Progenitor cell of endocrine pancreas (in vitro differentiated cells): ENCODE results near the gene ABCF2. TPM values are rescaled to one million over a fixed set of nuclear protein-coding genes. Genes with fewer than 3 reads are reported as not detected.

Experiments used
- DNase-seq: peaks from one replicate; pipeline ENCODE4 v3.0.0; 2021; ENCODE audit warnings: low spot score; ENCODE audit not compliant: unreplicated experiment
- H3K27ac Mint-ChIP-seq: 2 replicates; pipeline ENCODE4 v1.8.0; 2021; ENCODE audit warnings: mild to moderate bottlenecking, moderate library complexity, mixed read lengths
- H3K27me3 Mint-ChIP-seq: 2 replicates; pipeline ENCODE4 v1.8.0; 2021; ENCODE audit warnings: mixed read lengths
- H3K36me3 Mint-ChIP-seq: 2 replicates; pipeline ENCODE4 v1.8.0; 2022; ENCODE audit warnings: mixed read lengths; ENCODE audit not compliant: insufficient read depth
- H3K4me1 Mint-ChIP-seq: 2 replicates; pipeline ENCODE4 v1.8.0; 2021; ENCODE audit warnings: low read depth, mixed read lengths
- H3K4me3 Mint-ChIP-seq: 2 replicates; pipeline ENCODE4 v1.8.0; 2021; ENCODE audit warnings: low read depth, mild to moderate bottlenecking, moderate library complexity, mixed read lengths
- H3K9me3 Mint-ChIP-seq: 2 replicates; pipeline ENCODE4 v1.8.0; 2021; ENCODE audit warnings: low read depth, mixed read lengths
- total RNA-seq: library from RNA; stranded (reverse); gene quantifications from 2 replicates; pipeline ENCODE4 v1.2.1, GENCODE V29; 2021
- TF ChIP-seq, protein P1 (sequence below): fragments of 200-600 bp; sonication (generic); IDR thresholded peaks from one replicate; pipeline ENCODE4 v1.5.0; 2021; ENCODE audit warnings: antibody characterized with exemption, mild to moderate bottlenecking; ENCODE audit not compliant: unreplicated experiment

Gene ABCF2
- total RNA-seq, 1 donor from 2014 or later, result 55.1 TPM

DNA sequence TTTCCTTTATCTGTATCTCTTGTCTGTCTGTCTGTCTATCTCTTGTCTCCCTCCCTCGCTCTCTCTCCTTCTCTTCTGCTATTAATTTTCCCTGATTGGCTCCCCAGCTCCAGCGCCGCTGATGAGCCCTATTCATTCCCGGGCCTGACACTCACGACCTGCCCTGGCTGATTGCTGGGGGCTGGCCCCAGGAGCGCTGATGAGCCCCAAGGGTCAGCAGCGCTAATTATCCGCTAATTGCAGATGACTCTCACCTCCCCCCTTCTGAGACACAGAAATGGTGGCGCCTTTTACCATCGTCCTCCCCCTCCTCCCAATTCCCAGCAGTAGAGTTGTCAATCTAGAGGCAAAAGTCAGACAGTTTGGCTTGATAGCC is 58.2 kb downstream of the ABCF2 start:
- Mint-ChIP-seq H3K4me3 (peak overlapping the region; percentile 65), H3K27ac (peak overlapping the region; percentile 22), H3K36me3 (no peaks in the 10 kb centered on the region), H3K4me1 (peaks cover 10% of the 10 kb centered on the region), H3K9me3 (peaks cover 2% of the 10 kb centered on the region), H3K27me3 (peaks cover 46% of the 10 kb centered on the region)
- no peak for DNase-seq
- TF ChIP-seq, protein P1, sequence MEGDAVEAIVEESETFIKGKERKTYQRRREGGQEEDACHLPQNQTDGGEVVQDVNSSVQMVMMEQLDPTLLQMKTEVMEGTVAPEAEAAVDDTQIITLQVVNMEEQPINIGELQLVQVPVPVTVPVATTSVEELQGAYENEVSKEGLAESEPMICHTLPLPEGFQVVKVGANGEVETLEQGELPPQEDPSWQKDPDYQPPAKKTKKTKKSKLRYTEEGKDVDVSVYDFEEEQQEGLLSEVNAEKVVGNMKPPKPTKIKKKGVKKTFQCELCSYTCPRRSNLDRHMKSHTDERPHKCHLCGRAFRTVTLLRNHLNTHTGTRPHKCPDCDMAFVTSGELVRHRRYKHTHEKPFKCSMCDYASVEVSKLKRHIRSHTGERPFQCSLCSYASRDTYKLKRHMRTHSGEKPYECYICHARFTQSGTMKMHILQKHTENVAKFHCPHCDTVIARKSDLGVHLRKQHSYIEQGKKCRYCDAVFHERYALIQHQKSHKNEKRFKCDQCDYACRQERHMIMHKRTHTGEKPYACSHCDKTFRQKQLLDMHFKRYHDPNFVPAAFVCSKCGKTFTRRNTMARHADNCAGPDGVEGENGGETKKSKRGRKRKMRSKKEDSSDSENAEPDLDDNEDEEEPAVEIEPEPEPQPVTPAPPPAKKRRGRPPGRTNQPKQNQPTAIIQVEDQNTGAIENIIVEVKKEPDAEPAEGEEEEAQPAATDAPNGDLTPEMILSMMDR, result no peak

DNA sequence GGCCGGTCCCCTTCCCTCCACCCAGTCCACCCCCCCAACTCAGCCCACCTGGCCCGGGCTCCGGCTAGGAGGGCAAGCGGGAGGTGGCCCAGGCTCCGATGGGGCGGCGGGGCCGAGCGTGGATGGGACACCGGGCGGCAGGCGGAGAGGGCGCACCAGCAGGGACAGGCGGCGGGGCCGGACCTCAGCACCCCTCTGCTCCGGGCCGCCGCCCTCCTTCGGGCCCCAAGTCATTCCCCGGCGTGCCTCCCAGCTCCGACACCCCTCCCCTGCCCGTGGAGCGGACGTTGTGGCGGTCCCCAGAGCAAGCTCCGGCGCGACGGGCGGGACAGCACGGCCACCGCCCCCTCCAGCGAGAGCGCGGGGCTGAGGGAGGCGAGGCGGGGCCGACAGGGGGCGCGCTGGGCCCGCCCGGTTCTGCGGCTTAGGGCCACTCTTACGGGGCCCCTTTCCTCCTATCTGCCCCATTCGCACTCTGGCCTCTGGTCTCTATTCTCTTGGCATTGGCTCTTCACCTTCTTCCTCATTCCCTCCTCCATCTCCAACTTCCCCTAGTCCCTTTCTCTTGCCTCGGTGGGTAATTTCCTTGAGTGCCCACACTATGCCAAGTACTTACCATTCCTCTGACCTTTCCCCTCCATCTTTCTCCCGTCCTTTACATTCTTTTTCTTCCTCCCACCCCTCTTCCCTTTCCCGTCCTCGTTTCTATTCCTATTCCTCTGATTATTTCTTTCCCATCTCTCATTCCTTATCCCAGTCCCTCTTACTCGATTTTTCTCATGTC is 58.8 kb downstream of the ABCF2 start:
- H3K27me3 Mint-ChIP-seq, result peaks cover 40% of the 10 kb centered on the region
- TF ChIP-seq, protein P1, result peak; percentile 90
- H3K4me3 Mint-ChIP-seq, result peak overlapping the region; percentile 65
- no peaks in the 10 kb centered on the region for H3K36me3 Mint-ChIP-seq
- H3K27ac Mint-ChIP-seq, result peak overlapping the region; percentile 22
- H3K4me1 Mint-ChIP-seq, result peaks cover 10% of the 10 kb centered on the region
- peaks cover 2% of the 10 kb centered on the region for H3K9me3 Mint-ChIP-seq
- peak; percentile 54 for DNase-seq

DNA sequence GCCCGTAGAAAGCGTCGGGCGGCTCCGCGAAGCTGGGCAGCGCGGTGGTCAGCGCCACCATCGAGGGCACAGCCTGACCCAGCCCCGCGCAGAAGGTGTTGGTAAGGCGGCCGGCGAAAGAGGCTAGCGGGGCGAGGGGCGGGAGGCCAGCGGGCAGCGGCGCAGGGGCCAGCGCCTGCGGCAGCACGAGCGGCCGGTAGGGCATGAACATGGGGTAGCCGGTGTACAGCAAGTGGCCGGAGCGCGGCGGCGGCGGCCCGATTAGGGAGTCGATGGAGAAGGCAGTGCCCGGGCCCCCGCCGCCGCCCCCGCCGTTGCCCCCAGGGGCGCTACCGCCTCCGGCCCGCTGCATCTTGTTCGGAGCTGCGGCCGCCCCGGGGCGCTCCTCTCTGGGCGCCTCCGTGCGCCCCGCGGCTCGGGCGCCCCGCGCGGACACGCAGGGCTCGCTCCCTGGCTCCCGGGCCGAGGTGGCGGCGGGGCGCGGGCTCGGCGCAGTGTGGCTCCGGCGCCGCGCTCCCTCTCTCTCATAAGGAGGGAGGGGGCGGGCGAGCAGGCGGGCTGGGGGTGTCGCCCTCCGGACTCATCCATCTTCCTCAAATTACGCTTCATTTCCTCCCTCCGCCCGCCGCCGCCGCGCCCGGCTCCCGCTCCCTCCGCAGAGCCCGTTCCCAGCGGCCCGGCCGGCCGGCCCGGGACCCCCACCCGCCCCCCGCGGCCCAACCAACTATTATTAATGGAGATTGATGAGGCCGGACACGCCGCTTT is 59.6 kb downstream of the ABCF2 start, which contains the start of gene GBX1:
Gene GBX1, minus strand, starts transcription at position 498 of the 765 bp plus-strand sequence. Its CDS starts 146 bp downstream, at position 352.
- no peaks in the 10 kb centered on the region for H3K36me3 Mint-ChIP-seq
- H3K4me1 Mint-ChIP-seq, result peaks cover 10% of the 10 kb centered on the region
- peak; percentile 63 for DNase-seq
- TF ChIP-seq, protein P1, result peak; percentile 58
- H3K9me3 Mint-ChIP-seq, result no peaks in the 10 kb centered on the region
- peaks cover 32% of the 10 kb centered on the region for H3K27me3 Mint-ChIP-seq
- peak within 1 kb of the TSS; percentile 65 for H3K4me3 Mint-ChIP-seq
- H3K27ac Mint-ChIP-seq, result peak within 1 kb of the TSS; percentile 22

DNA sequence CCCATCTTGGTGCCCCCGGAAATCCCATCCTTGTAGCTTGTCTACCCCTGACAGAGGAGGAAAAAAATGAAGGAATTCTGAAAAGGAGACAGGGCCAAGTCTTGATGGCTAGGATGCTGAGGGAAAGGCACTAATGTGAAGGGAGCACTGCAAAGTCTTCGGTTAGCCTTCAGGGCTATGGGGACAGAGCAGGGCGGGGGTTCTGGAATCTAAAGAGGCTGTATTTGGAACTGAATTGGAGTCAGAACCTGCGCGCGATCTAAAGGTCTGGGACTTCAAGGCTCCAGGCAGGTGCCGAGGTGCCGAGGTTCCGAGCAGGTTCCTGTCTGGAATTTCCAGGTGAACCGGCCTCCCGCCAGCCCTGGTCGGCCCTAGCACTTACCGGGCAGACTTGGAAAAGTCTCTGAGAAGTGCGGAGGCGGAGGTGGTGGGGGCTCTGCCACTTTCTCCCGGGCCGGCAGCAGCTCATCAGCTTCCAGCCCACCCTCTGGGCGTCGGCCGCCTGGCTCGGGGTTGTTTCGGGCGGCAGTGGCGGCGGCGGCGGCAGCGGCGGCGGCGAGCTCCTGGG is 60.3 kb downstream of the ABCF2 start:
- peak overlapping the region; percentile 63 for H3K4me3 Mint-ChIP-seq
- peaks cover 10% of the 10 kb centered on the region for H3K4me1 Mint-ChIP-seq
- peaks cover 28% of the 10 kb centered on the region for H3K27me3 Mint-ChIP-seq
- no peak overlapping the region for H3K27ac Mint-ChIP-seq
- TF ChIP-seq, protein P1, result no peak
- no peaks in the 10 kb centered on the region for H3K9me3 Mint-ChIP-seq
- DNase-seq, result no peak
- no peaks in the 10 kb centered on the region for H3K36me3 Mint-ChIP-seq

Other genes with a start within 250 kb of the ABCF2 start
- 6.9 and 9.4 TPM in 2 replicates for gene KCNH2, start 248.9 kb downstream of the ABCF2 start, total RNA-seq
- 0.74 and 1.1 TPM in 2 replicates for gene NOS3, start 236.2 kb downstream of the ABCF2 start, total RNA-seq
- 0.58 and 0.79 TPM in 2 replicates for gene ATG9B, start 202.7 kb downstream of the ABCF2 start, total RNA-seq
- 36.0 and 36.2 TPM in 2 replicates for gene ABCB8, start 198.8 kb downstream of the ABCF2 start, total RNA-seq
- 3.5 and 5.1 TPM in 2 replicates for gene ASIC3, start 178.7 kb downstream of the ABCF2 start, total RNA-seq
- 22.6 and 24.9 TPM in 2 replicates for gene CDK5, start 169.3 kb downstream of the ABCF2 start, total RNA-seq
- gene SLC4A2, start 167.6 kb downstream of the ABCF2 start, total RNA-seq, result 208 and 213 TPM in 2 replicates
- gene FASTK, start 146.4 kb downstream of the ABCF2 start, total RNA-seq, result 75.0 and 81.9 TPM in 2 replicates
- 40.4 and 48.6 TPM in 2 replicates for gene TMUB1, start 143.7 kb downstream of the ABCF2 start, total RNA-seq
- gene AGAP3, start 140.7 kb downstream of the ABCF2 start, total RNA-seq, result 112 and 114 TPM in 2 replicates
- 2.0 and 2.1 TPM in 2 replicates for gene GBX1, start 59.5 kb downstream of the ABCF2 start, total RNA-seq
- not detected in 2 replicates for gene ASB10, start 40.0 kb downstream of the ABCF2 start, total RNA-seq
- gene H2BK1, start 16.7 kb downstream of the ABCF2 start, total RNA-seq, result not detected in 2 replicates
- gene CHPF2, start 5.3 kb upstream of the ABCF2 start, total RNA-seq, result 41.4 and 42.2 TPM in 2 replicates
- 51.1 and 52.9 TPM in 2 replicates for gene SMARCD3, start 21.5 kb upstream of the ABCF2 start, total RNA-seq
- 49.0 and 53.5 TPM in 2 replicates for gene NUB1, start 114.6 kb upstream of the ABCF2 start, total RNA-seq
- 80.6 and 82.9 TPM in 2 replicates for gene WDR86, start 182.8 kb upstream of the ABCF2 start, total RNA-seq
- 2.5 and 3.2 TPM in 2 replicates for gene CRYGN, start 212.9 kb upstream of the ABCF2 start, total RNA-seq